ENCODE data around the gene NFIA. TPM values are rescaled to one million over a fixed set of nuclear protein-coding genes. Genes with fewer than 3 reads are reported as not detected.

Gene NFIA
- total and polyA plus RNA-seq, 8 donors = 9.6 to 108 (median 37.2) TPM

DNA sequence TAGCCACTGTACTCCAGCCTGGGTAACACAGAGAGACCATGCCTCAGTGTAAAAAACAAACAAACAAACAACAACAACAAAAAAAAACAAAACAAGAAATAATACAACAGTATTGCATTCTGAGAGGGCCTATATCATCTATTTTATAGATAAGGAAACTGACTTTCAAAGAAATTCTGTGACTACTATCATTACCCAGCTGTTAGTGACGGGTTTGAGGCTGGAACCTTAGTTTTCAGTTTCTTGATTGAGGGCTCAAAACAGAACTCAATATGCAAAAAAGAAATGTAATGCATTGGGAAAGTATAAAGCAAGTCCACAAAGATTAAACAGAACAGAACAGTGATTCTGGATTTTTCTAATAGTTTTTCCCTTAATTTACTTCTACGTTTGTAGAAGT, 149.4 kb downstream of the NFIA start:
- no peaks in the 10 kb centered on the region for H3K27me3 ChIP-seq
- H3K36me3 ChIP-seq = no peaks in the 10 kb centered on the region
- DNase-seq = no peak
- H3K4me1 ChIP-seq = peaks cover 2 to 21% (median 15%) of the 10 kb centered on the region in 4 donors
- no peak overlapping the region for H3K4me3 ChIP-seq
- H3K9me3 ChIP-seq = no peaks in the 10 kb centered on the region
- intact Hi-C loops (cut with DNase I; ENCODE audit: low total_unique reads) = no loop called here
- H3K27ac ChIP-seq = no peak overlapping the region
- no peak for TF ChIP-seq POLR2A (IDR thresholded peaks at IDR 0.05)
- no peak for TF ChIP-seq EP300 (IDR thresholded peaks at IDR 0.05)
- no peak for TF ChIP-seq POLR2AphosphoS5 (IDR thresholded peaks at IDR 0.05)
- no peak for TF ChIP-seq CTCF (IDR thresholded peaks at IDR 0.05)
- 80 to 94% (median 87%) methylated on average over 2 of the region's 2 CpGs for WGBS, 5 donors

GRCh38 chr1:61233121-61233660, 150.8 kb downstream of the NFIA start:
- 85 to 96% (median 92%) methylated on average over 6 of the region's 6 CpGs for WGBS, 5 donors

DNA sequence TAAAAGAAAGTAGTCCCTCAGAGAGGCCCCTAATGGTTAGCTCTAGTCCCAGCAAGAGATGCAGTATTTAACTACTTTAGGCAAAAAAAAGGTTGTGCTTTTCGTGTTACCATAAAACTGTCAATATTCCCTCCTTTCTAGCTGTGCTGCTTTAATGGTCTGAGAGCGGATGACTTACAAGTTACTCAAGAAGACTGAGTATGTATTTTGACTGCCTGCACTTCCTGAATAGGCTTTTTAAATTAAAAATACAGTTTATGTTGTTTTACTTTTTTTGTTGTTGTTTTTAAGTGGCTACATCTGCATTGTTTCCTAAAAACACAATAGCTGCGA, 152.2 kb downstream of the NFIA start:
- no peaks in the 10 kb centered on the region for H3K27me3 ChIP-seq
- H3K9me3 ChIP-seq = no peaks in the 10 kb centered on the region
- TF ChIP-seq CTCF (IDR thresholded peaks at IDR 0.05) = no peak
- no peak for TF ChIP-seq POLR2A (IDR thresholded peaks at IDR 0.05)
- no peak for TF ChIP-seq EP300 (IDR thresholded peaks at IDR 0.05)
- no peaks in the 10 kb centered on the region for H3K36me3 ChIP-seq
- H3K27ac ChIP-seq = no peak overlapping the region
- H3K4me3 ChIP-seq = no peak overlapping the region
- H3K4me1 ChIP-seq = peaks cover 0 to 23% (median 8%) of the 10 kb centered on the region in 4 donors
- no peak for DNase-seq
- intact Hi-C loops (cut with DNase I; ENCODE audit: low total_unique reads) = no loop called here
- 83 to 91% (median 86%) methylated on average over 3 of the region's 3 CpGs for WGBS, 5 donors

More at GRCh38 chr1:61233121-61233660, 150.8 kb downstream of the NFIA start:
- Histone ChIP-seq H3K9me3 (no peaks in the 10 kb centered on the region), H3K36me3 (no peaks in the 10 kb centered on the region), H3K4me3 (no peak overlapping the region), H3K27me3 (no peaks in the 10 kb centered on the region), H3K27ac (no peak overlapping the region), H3K4me1 (peaks cover 0 to 27% (median 4%) of the 10 kb centered on the region in 4 donors)
- intact Hi-C loops (cut with DNase I; ENCODE audit: low total_unique reads) = no loop called here
- TF ChIP-seq POLR2A (IDR thresholded peaks at IDR 0.05) (no peak), POLR2AphosphoS5 (IDR thresholded peaks at IDR 0.05) (no peak), EP300 (IDR thresholded peaks at IDR 0.05) (no peak), CTCF (IDR thresholded peaks at IDR 0.05) (no peak)
- DNase-seq = no peak

- H3K4me1 ChIP-seq = peaks cover 0 to 30% (median 18%) of the 10 kb centered on the region in 4 donors
- DNase-seq = no peak
- no peaks in the 10 kb centered on the region for H3K9me3 ChIP-seq
- WGBS, 5 donors = 91 to 100% (median 96%) methylated on average over 1 of the region's 1 CpG
- H3K4me3 ChIP-seq = no peak overlapping the region
- no peaks in the 10 kb centered on the region for H3K36me3 ChIP-seq
- no peak overlapping the region for H3K27ac ChIP-seq
- TF ChIP-seq CTCF (IDR thresholded peaks at IDR 0.05) (no peak), POLR2AphosphoS5 (IDR thresholded peaks at IDR 0.05) (no peak), POLR2A (IDR thresholded peaks at IDR 0.05) (no peak), EP300 (IDR thresholded peaks at IDR 0.05) (no peak)
- intact Hi-C loops (cut with DNase I; ENCODE audit: low total_unique reads) = no loop called here
- no peaks in the 10 kb centered on the region for H3K27me3 ChIP-seq
These were observed 154.8 kb downstream of the NFIA start for GRCh38 chr1:61237147-61237546.
